Body of pancreas (tissue), 4 donors: ENCODE data around the gene CPT1A. TPM values are rescaled to one million over a fixed set of nuclear protein-coding genes. Genes with fewer than 3 reads are reported as not detected.

Experiments used
- ATAC-seq: fragments of 150-250 bp; one replicate; pipeline ENCODE4 v1.9.1; 2016
- DNase-seq, 4 donors: peaks; one replicate each; pipeline ENCODE4 v3.0.0-alpha.2; 2019
- H3K27ac ChIP-seq, 4 donors: fragments of 200-600 bp; sonication (generic); 1 replicate in 3 of 4; 2 replicates in 1 of 4; pipeline versions ENCODE4 v1.5.1 to v1.6.1; 2016 to 2019; ENCODE audit warnings: mild to moderate bottlenecking in 1 of 4, mixed read lengths in 1 of 4, moderate library complexity in 1 of 4
- H3K27me3 ChIP-seq, 2 donors: fragments of 200-600 bp; sonication (generic); one replicate each; pipeline ENCODE4 v1.6.0; 2016; ENCODE audit warnings: mild to moderate bottlenecking in 1 of 2
- H3K36me3 ChIP-seq, 2 donors: fragments of 200-600 bp; sonication (generic); replicated peaks in 1 of 2; 2 replicates each; pipeline ENCODE4 v1.5.1; 2016; ENCODE audit warnings: low read depth in 2 of 2; ENCODE audit not compliant: insufficient read depth in 1 of 2
- H3K4me1 ChIP-seq: fragments of 200-600 bp; sonication (generic); one replicate; pipeline ENCODE4 v1.6.0; 2016
- H3K4me3 ChIP-seq, 2 donors: fragments of 200-600 bp; sonication (generic); 1 replicate in 1 of 2; 2 replicates in 1 of 2; pipeline ENCODE4 v1.5.1; 2016 to 2019
- H3K9me3 ChIP-seq, 3 donors: fragments of 200-600 bp; sonication (generic); 1 replicate in 2 of 3; 2 replicates in 1 of 3; pipeline ENCODE4 v1.5.1; 2016
- CTCF ChIP-seq, 7 experiments: fragments of 450-650 bp in 4 of 7; fragments of 200-600 bp in 3 of 7; sonication (generic) in 3 of 7; IDR thresholded peaks; one replicate each; pipeline ENCODE4 v1.5.1; 2016 to 2019; ENCODE audit warnings: antibody characterized with exemption in 7 of 7
- POLR2A ChIP-seq, 3 donors: fragments of 450-650 bp; IDR thresholded peaks; one replicate each; pipeline ENCODE4 v1.6.1; 2016; ENCODE audit warnings: antibody characterized with exemption in 3 of 3, mild to moderate bottlenecking in 2 of 3
- WGBS, 2 donors: methylation state at CpG; one replicate each; pipeline ENCODE4 v1.1.5; 2017; 5-methylcytosine and 5-hydroxymethylcytosine counted together
- intact Hi-C: fragments of 100-400 bp; cut with DNase I; formaldehyde crosslinking; loops from one replicate; pipeline ENCODE4 v1.15.1; 2023
- total RNA-seq, 2 donors: library from RNA; depleted of rRNA; stranded (reverse); fragments of >200 nt; gene quantifications; one replicate each; pipeline ENCODE4 v1.1.0, GENCODE V29; 2016

Gene CPT1A
- total RNA-seq, 2 donors from 2014 or later, result 35.6 to 40.7 TPM

GRCh38 chr11:68881320-68881719, 39.6 kb upstream of the CPT1A start:
- H3K36me3 ChIP-seq, result no peaks in the 10 kb centered on the region
- no peaks in the 10 kb centered on the region for H3K9me3 ChIP-seq
- H3K4me3 ChIP-seq, result no peak overlapping the region
- DNase-seq (no peak), ATAC-seq (no peak)
- 82 to 95% methylated on average over 2 of the region's 2 CpGs for WGBS, 2 donors
- H3K27ac ChIP-seq, result no peak overlapping the region
- intact Hi-C loops, result no loop called here
- TF ChIP-seq CTCF (IDR thresholded peaks at IDR 0.05), result no peak
- TF ChIP-seq POLR2A (IDR thresholded peaks at IDR 0.05), result no peak
- H3K27me3 ChIP-seq, result no peaks in the 10 kb centered on the region
- H3K4me1 ChIP-seq, result no peaks in the 10 kb centered on the region

- intact Hi-C loops, result no loop called here
- ATAC-seq (no peak), DNase-seq (no peak)
- no peaks in the 10 kb centered on the region for H3K36me3 ChIP-seq
- no peaks in the 10 kb centered on the region for H3K27me3 ChIP-seq
- no peaks in the 10 kb centered on the region for H3K9me3 ChIP-seq
- no peaks in the 10 kb centered on the region for H3K4me1 ChIP-seq
- H3K4me3 ChIP-seq, result no peak overlapping the region
- 93 to 100% methylated on average over 5 of the region's 5 CpGs for WGBS, 2 donors
- H3K27ac ChIP-seq, result no peak overlapping the region
- TF ChIP-seq CTCF (IDR thresholded peaks at IDR 0.05) (no peak), POLR2A (IDR thresholded peaks at IDR 0.05) (no peak)
These were observed 39.1 kb upstream of the CPT1A start for GRCh38 chr11:68880851-68881250.

GRCh38 chr11:68878022-68878421, 36.3 kb upstream of the CPT1A start:
- no peaks in the 10 kb centered on the region for H3K4me1 ChIP-seq
- no peaks in the 10 kb centered on the region for H3K9me3 ChIP-seq
- ATAC-seq (no peak), DNase-seq (no peak)
- TF ChIP-seq CTCF (IDR thresholded peaks at IDR 0.05), result no peak
- no peak for TF ChIP-seq POLR2A (IDR thresholded peaks at IDR 0.05)
- H3K36me3 ChIP-seq, result no peaks in the 10 kb centered on the region
- intact Hi-C loops, result no loop called here
- 79 to 100% methylated on average over 5 to 7 of the region's 7 CpGs for WGBS, 2 donors
- H3K27me3 ChIP-seq, result no peaks in the 10 kb centered on the region
- no peak overlapping the region for H3K27ac ChIP-seq
- no peak overlapping the region for H3K4me3 ChIP-seq

GRCh38 chr11:68872216-68873003, 30.7 kb upstream of the CPT1A start:
- TF ChIP-seq POLR2A (IDR thresholded peaks at IDR 0.05) (no peak), CTCF (IDR thresholded peaks at IDR 0.05) (no peak)
- DNase-seq (no peak), ATAC-seq (no peak)
- H3K27me3 ChIP-seq, result no peaks in the 10 kb centered on the region
- H3K4me3 ChIP-seq, result no peak overlapping the region
- H3K36me3 ChIP-seq, result no peaks in the 10 kb centered on the region
- intact Hi-C loops, result no loop called here
- H3K9me3 ChIP-seq, result no peaks in the 10 kb centered on the region
- peaks cover 7% of the 10 kb centered on the region for H3K4me1 ChIP-seq
- H3K27ac ChIP-seq, result no peak overlapping the region
- WGBS, 2 donors, result 52 to 64% methylated on average over 12 of the region's 12 CpGs

- peak overlapping the region in 1 of 4 donors; percentile 26 for H3K27ac ChIP-seq
- H3K9me3 ChIP-seq, result no peaks in the 10 kb centered on the region
- no peaks in the 10 kb centered on the region for H3K36me3 ChIP-seq
- WGBS, 2 donors, result 66 to 77% methylated on average over 9 of the region's 9 CpGs
- DNase-seq, result peak in 1 of 4 donors; percentile 34
- H3K4me1 ChIP-seq, result peaks cover 7% of the 10 kb centered on the region
- TF ChIP-seq POLR2A (IDR thresholded peaks at IDR 0.05) (no peak), CTCF (IDR thresholded peaks at IDR 0.05) (no peak)
- no peaks in the 10 kb centered on the region for H3K27me3 ChIP-seq
- ATAC-seq, result no peak
- H3K4me3 ChIP-seq, result no peak overlapping the region
- intact Hi-C loops, result no loop called here
These were observed 28.8 kb upstream of the CPT1A start for GRCh38 chr11:68870470-68870869.
